ENCODE results near the gene UBA5. TPM values are rescaled to one million over a fixed set of nuclear protein-coding genes. Genes with fewer than 3 reads are reported as not detected.

UBA5 gene
- total and polyA plus RNA-seq, 2 of the 13 experiments (the other 11 are each of a cell fraction or from before 2014, with no cell fraction given) = 30.2 to 46.8 TPM

DNA sequence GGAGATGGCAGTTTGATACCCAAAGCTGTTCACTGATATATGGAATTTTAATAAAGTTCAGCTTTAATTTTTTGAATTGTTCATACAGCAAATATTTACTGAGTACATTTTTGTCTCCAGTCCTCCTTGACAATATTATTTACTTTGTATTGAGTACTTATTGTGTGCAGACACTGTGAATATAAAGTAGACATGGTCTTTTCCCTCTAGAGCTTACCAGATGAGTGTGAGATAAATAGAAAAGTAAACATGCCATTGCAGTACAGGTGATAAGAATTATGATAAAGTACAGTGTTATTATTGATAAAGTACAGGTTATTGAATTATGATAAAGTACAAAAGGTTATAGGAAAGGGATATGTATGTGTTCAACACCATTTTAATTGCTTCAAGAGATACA is 2.1 kb downstream of the UBA5 start:
- FAIRE-seq = no peak
- H3K4me3 ChIP-seq (replicated peaks in 1 of 3; ENCODE audit: insufficient read depth in 1 of 3, low read depth in 2 of 3, low read length in 3 of 3) = peak overlapping the region; percentile 89 to 100 (median 96); a peak in 5 of 6 replicates
- in situ Hi-C loops (cut with HindIII; ENCODE audit: extremely low pct_ligation_motif_present, low pct_unique_long_range_greater_than_20kb) = no loop called here
- no peak for DNase-seq (ENCODE audit: low spot score)
- peaks cover 8% of the 10 kb centered on the region; the same call in 1 of the 2 replicates for H4K20me1 ChIP-seq (ENCODE audit: insufficient read depth, low read length)
- intact Hi-C loops (cut with micrococcal nuclease; ENCODE audit: unreplicated experiment) = no loop called here
- POLR2A ChIA-PET = interaction anchor here (1.6 to 2.4 kb wide), 2 partner anchors 10 to 17 kb away, joined by 3 to 6 read pairs; no protein-coding TSS in a partner anchor
- H3K27ac ChIP-seq (ENCODE audit: extremely low read length, insufficient read depth, low read length) = no peak overlapping the region
- H3K79me2 ChIP-seq (ENCODE audit: insufficient read depth, low read length) = peaks cover 58% of the 10 kb centered on the region
- ATAC-seq = no peak
- H3K4me2 ChIP-seq (ENCODE audit: low read depth, low read length) = peak overlapping the region; percentile 79
- CTCF ChIA-PET (ENCODE audit: low intra/inter-chr PET ratio, low total read pairs) = no interaction called here
- H3K27me3 ChIP-seq (ENCODE audit: control insufficient read depth in 1 of 2, insufficient read depth in 2 of 2, low read length in 2 of 2) = no peaks in the 10 kb centered on the region
- H3K4me1 ChIP-seq (ENCODE audit: insufficient read depth, low read length) = peaks cover 48% of the 10 kb centered on the region
- no peaks in the 10 kb centered on the region for H3K9me3 ChIP-seq (ENCODE audit: low read length)
- H3K36me3 ChIP-seq (replicated peaks in 1 of 2; ENCODE audit: control insufficient read depth in 1 of 2, insufficient read depth in 2 of 2, low read length in 2 of 2) = peaks cover 0 to 5% of the 10 kb centered on the region in 2 experiments; a peak in 3 of 5 replicates
- H2AFZ ChIP-seq (ENCODE audit: low read length) = no peak overlapping the region
- no TSS peak for BruUV-seq (replicated peaks)
- no peak overlapping the region for H3K9ac ChIP-seq (ENCODE audit: insufficient read depth, low read depth, low read length)
- TF ChIP-seq NFYC (CRISPR knock-in tag; IDR thresholded peaks at IDR 0.05) = no peak
- TF ChIP-seq, protein P1, sequence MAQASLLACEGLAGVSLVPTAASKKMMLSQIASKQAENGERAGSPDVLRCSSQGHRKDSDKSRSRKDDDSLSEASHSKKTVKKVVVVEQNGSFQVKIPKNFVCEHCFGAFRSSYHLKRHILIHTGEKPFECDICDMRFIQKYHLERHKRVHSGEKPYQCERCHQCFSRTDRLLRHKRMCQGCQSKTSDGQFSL (CRISPR knock-in tag; IDR thresholded peaks at IDR 0.05) = no peak
- no peak for TF ChIP-seq ZNF703 (CRISPR knock-in tag; IDR thresholded peaks at IDR 0.05; ENCODE audit: borderline replicate concordance)
- no peak for TF ChIP-seq CC2D1A (CRISPR knock-in tag; IDR thresholded peaks at IDR 0.05)
- no peak for TF ChIP-seq REL (CRISPR knock-in tag; conservative IDR thresholded peaks at IDR 0.05)
- TF ChIP-seq, protein P2, sequence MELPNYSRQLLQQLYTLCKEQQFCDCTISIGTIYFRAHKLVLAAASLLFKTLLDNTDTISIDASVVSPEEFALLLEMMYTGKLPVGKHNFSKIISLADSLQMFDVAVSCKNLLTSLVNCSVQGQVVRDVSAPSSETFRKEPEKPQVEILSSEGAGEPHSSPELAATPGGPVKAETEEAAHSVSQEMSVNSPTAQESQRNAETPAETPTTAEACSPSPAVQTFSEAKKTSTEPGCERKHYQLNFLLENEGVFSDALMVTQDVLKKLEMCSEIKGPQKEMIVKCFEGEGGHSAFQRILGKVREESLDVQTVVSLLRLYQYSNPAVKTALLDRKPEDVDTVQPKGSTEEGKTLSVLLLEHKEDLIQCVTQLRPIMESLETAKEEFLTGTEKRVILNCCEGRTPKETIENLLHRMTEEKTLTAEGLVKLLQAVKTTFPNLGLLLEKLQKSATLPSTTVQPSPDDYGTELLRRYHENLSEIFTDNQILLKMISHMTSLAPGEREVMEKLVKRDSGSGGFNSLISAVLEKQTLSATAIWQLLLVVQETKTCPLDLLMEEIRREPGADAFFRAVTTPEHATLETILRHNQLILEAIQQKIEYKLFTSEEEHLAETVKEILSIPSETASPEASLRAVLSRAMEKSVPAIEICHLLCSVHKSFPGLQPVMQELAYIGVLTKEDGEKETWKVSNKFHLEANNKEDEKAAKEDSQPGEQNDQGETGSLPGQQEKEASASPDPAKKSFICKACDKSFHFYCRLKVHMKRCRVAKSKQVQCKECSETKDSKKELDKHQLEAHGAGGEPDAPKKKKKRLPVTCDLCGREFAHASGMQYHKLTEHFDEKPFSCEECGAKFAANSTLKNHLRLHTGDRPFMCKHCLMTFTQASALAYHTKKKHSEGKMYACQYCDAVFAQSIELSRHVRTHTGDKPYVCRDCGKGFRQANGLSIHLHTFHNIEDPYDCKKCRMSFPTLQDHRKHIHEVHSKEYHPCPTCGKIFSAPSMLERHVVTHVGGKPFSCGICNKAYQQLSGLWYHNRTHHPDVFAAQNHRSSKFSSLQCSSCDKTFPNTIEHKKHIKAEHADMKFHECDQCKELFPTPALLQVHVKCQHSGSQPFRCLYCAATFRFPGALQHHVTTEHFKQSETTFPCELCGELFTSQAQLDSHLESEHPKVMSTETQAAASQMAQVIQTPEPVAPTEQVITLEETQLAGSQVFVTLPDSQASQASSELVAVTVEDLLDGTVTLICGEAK (IDR thresholded peaks at IDR 0.05) = peak; percentile 44
- TF ChIP-seq, protein P2 (CRISPR knock-in tag; IDR thresholded peaks at IDR 0.05) = no peak; the same call in 1 of the 2 replicates
- TF ChIP-seq, protein P3, sequence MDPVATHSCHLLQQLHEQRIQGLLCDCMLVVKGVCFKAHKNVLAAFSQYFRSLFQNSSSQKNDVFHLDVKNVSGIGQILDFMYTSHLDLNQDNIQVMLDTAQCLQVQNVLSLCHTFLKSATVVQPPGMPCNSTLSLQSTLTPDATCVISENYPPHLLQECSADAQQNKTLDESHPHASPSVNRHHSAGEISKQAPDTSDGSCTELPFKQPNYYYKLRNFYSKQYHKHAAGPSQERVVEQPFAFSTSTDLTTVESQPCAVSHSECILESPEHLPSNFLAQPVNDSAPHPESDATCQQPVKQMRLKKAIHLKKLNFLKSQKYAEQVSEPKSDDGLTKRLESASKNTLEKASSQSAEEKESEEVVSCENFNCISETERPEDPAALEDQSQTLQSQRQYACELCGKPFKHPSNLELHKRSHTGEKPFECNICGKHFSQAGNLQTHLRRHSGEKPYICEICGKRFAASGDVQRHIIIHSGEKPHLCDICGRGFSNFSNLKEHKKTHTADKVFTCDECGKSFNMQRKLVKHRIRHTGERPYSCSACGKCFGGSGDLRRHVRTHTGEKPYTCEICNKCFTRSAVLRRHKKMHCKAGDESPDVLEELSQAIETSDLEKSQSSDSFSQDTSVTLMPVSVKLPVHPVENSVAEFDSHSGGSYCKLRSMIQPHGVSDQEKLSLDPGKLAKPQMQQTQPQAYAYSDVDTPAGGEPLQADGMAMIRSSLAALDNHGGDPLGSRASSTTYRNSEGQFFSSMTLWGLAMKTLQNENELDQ (CRISPR knock-in tag; IDR thresholded peaks at IDR 0.05; ENCODE audit: borderline replicate concordance) = no peak
- no peak for TF ChIP-seq FOXP1 (IDR thresholded peaks at IDR 0.05)
- peak; percentile 29; the same call in 1 of the 2 replicates for TF ChIP-seq FOXP1 (CRISPR knock-in tag; IDR thresholded peaks at IDR 0.05)
- TF ChIP-seq SAP130 (CRISPR knock-in tag; IDR thresholded peaks at IDR 0.05; ENCODE audit: low read depth) = 0 out of 2 replicates have a peak, but pooled peaks have one; percentile 21
- TF ChIP-seq, protein P4, sequence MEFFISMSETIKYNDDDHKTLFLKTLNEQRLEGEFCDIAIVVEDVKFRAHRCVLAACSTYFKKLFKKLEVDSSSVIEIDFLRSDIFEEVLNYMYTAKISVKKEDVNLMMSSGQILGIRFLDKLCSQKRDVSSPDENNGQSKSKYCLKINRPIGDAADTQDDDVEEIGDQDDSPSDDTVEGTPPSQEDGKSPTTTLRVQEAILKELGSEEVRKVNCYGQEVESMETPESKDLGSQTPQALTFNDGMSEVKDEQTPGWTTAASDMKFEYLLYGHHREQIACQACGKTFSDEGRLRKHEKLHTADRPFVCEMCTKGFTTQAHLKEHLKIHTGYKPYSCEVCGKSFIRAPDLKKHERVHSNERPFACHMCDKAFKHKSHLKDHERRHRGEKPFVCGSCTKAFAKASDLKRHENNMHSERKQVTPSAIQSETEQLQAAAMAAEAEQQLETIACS (CRISPR knock-in tag; IDR thresholded peaks at IDR 0.05) = no peak
- peak; percentile 10; the same call in 1 of the 2 replicates for TF ChIP-seq FOXA1 (IDR thresholded peaks at IDR 0.05)
- no peak for TF ChIP-seq FOXA1 (CRISPR knock-in tag; IDR thresholded peaks at IDR 0.05)

All from HepG2 (cell line).